Measurements from ENCODE around the gene SUMO3.

DNA sequence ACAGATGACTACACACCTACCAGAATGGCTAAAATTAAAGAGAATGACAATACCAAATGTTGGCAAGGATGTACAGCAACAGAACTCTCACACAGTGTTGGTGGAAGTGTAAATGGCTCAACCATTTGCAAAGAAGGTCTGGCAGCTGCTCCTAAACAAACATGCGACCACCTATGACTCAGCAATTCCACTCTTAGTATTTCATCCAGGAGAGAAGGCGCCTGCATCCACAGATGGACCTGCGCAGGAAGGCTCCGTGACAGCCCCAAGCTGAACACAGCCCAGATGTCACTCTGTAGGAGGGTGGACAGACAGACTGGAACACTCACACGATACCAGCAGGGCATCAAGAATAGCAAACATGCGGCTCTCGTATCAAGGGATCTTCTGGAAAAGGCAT is 48.9 kb upstream of the SUMO3 start:
- TF ChIP-seq, protein P1, sequence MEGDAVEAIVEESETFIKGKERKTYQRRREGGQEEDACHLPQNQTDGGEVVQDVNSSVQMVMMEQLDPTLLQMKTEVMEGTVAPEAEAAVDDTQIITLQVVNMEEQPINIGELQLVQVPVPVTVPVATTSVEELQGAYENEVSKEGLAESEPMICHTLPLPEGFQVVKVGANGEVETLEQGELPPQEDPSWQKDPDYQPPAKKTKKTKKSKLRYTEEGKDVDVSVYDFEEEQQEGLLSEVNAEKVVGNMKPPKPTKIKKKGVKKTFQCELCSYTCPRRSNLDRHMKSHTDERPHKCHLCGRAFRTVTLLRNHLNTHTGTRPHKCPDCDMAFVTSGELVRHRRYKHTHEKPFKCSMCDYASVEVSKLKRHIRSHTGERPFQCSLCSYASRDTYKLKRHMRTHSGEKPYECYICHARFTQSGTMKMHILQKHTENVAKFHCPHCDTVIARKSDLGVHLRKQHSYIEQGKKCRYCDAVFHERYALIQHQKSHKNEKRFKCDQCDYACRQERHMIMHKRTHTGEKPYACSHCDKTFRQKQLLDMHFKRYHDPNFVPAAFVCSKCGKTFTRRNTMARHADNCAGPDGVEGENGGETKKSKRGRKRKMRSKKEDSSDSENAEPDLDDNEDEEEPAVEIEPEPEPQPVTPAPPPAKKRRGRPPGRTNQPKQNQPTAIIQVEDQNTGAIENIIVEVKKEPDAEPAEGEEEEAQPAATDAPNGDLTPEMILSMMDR (IDR thresholded peaks at IDR 0.05), result no peak
- no peak for TF ChIP-seq POLR2A (IDR thresholded peaks at IDR 0.05)
